CD4-positive, alpha-beta T cell (primary cell): ENCODE results near the gene UBR3. TPM values are rescaled to one million over a fixed set of nuclear protein-coding genes. Genes with fewer than 3 reads are reported as not detected.

ENCODE experiments used
- ATAC-seq: fragments of 200-7000 bp; cut with Tn5 transposase; one replicate; pipeline ENCODE4 v1.10.0; 2022; ENCODE audit warnings: mild to moderate bottlenecking; ENCODE audit not compliant: poor library complexity
- CTCF ChIA-PET: fragments of 350-600 bp; sonication (Branson Sonifier 250); formaldehyde crosslinking; loops from one replicate; lab custom pipeline; 2021; ENCODE audit warnings: antibody characterized with exemption, inconsistent platforms; lab: Charles Lee
- POLR2A ChIA-PET: fragments of 350-600 bp; sonication (Branson Sonifier 250); formaldehyde crosslinking; loops from one replicate; lab custom pipeline; 2021; ENCODE audit warnings: antibody characterized with exemption, inconsistent platforms; lab: Charles Lee
- DNase-seq, 14 experiments: peaks; one replicate each; pipeline ENCODE4 v3.0.0-alpha.2; 2013 to 2020; ENCODE audit warnings: mixed read lengths in 2 of 14
- H3K27ac ChIP-seq, 2 donors: one replicate each; pipeline versions ENCODE4 v1.5.1 to v1.7.0; 2013; ENCODE audit warnings: low read length in 2 of 2, low read depth in 1 of 2, mild to moderate bottlenecking in 1 of 2
- H3K27me3 ChIP-seq, 2 experiments: 1 replicate in 1 of 2; 2 replicates in 1 of 2; pipeline versions ENCODE4 v1.6.1 to v1.7.0; 2013; ENCODE audit warnings: low read length in 2 of 2, control low read depth in 1 of 2, mild to moderate bottlenecking in 1 of 2, moderate library complexity in 1 of 2; ENCODE audit not compliant: insufficient read depth in 2 of 2, control insufficient read depth in 1 of 2
- H3K36me3 ChIP-seq: one replicate; pipeline ENCODE4 v1.6.1; 2013; ENCODE audit warnings: low read length, control low read depth; ENCODE audit not compliant: insufficient read depth
- H3K4me1 ChIP-seq: one replicate; pipeline ENCODE4 v1.6.1; 2013; ENCODE audit warnings: low read length, control low read depth; ENCODE audit not compliant: insufficient read depth
- H3K4me3 ChIP-seq: one replicate; pipeline ENCODE4 v1.5.1; 2013; ENCODE audit warnings: mild to moderate bottlenecking, low read length, moderate library complexity
- H3K9me3 ChIP-seq, 2 experiments: 1 replicate in 1 of 2; 2 replicates in 1 of 2; pipeline versions ENCODE4 v1.6.1 to v1.7.0; 2013; ENCODE audit warnings: low read length in 2 of 2, mild to moderate bottlenecking in 2 of 2, control low read depth in 1 of 2, moderate library complexity in 1 of 2; ENCODE audit not compliant: control insufficient read depth in 1 of 2, insufficient read depth in 1 of 2
- H3K27ac Mint-ChIP-seq: one replicate; pipeline ENCODE4 v1.8.0; 2020; ENCODE audit warnings: mixed read lengths
- H3K27me3 Mint-ChIP-seq: one replicate; pipeline ENCODE4 v1.8.0; 2021; ENCODE audit warnings: mixed read lengths
- H3K36me3 Mint-ChIP-seq: one replicate; pipeline ENCODE4 v1.8.0; 2021; ENCODE audit warnings: low read depth, mixed read lengths
- H3K4me1 Mint-ChIP-seq: one replicate; pipeline ENCODE4 v1.8.0; 2021; ENCODE audit warnings: low read depth, mixed read lengths
- H3K4me3 Mint-ChIP-seq: one replicate; pipeline ENCODE4 v1.8.0; 2020; ENCODE audit warnings: mild to moderate bottlenecking, mixed read lengths
- H3K9me3 Mint-ChIP-seq: one replicate; pipeline ENCODE4 v1.8.0; 2020; ENCODE audit warnings: mixed read lengths
- intact Hi-C, 2 experiments: fragments of 100-400 bp; cut with DNase I in 1 of 2; cut with micrococcal nuclease in 1 of 2; formaldehyde crosslinking; loops; one replicate each; pipeline versions ENCODE4 v1.15.1 to v1.9.0; 2023 to 2025; cut with DNase I, micrococcal nuclease
- total RNA-seq, 174 experiments: library from RNA in 2 of 174; stranded (reverse) in 2 of 174; gene quantifications; one replicate each; pipeline ENCODE4 v1.2.3 and lab custom pipeline; 2021 to 2026
- TF ChIP-seq, protein P1 (sequence below): fragments of 200-600 bp; IDR thresholded peaks from one replicate; pipeline ENCODE4 v1.8.0; 2022; ENCODE audit warnings: antibody characterized with exemption, mild to moderate bottlenecking

The UBR3 gene
- total RNA-seq, 2 experiments from 2014 or later: 32.1 to 35.2 TPM

DNA sequence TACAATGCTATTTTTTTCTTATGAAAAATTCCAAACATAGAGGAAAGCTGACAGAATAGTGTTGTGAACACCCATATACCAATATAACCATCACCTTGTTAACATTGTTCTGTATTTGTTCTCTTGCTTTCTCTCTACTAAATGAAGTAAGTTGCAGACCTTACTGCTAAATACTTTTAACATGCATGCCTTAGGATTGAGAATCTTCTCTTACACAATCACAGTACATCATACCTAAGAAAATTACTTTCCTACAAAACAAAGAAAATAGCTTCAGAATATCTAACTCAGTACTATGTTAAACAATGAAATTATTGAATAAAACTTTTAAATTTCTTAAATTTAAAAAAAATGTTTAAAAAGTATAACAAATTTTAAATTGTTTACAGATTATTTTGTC lies 136.5 kb downstream of the UBR3 start:
- no peak overlapping the region for H3K27ac ChIP-seq
- no peaks in the 10 kb centered on the region for H3K27me3 ChIP-seq
- TF ChIP-seq, protein P1, sequence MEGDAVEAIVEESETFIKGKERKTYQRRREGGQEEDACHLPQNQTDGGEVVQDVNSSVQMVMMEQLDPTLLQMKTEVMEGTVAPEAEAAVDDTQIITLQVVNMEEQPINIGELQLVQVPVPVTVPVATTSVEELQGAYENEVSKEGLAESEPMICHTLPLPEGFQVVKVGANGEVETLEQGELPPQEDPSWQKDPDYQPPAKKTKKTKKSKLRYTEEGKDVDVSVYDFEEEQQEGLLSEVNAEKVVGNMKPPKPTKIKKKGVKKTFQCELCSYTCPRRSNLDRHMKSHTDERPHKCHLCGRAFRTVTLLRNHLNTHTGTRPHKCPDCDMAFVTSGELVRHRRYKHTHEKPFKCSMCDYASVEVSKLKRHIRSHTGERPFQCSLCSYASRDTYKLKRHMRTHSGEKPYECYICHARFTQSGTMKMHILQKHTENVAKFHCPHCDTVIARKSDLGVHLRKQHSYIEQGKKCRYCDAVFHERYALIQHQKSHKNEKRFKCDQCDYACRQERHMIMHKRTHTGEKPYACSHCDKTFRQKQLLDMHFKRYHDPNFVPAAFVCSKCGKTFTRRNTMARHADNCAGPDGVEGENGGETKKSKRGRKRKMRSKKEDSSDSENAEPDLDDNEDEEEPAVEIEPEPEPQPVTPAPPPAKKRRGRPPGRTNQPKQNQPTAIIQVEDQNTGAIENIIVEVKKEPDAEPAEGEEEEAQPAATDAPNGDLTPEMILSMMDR: no peak
- H3K4me1 ChIP-seq: no peaks in the 10 kb centered on the region
- peaks cover 33% of the 10 kb centered on the region for H3K36me3 ChIP-seq
- H3K4me3 Mint-ChIP-seq: no peak overlapping the region
- DNase-seq (no peak), ATAC-seq (no peak)
- H3K36me3 Mint-ChIP-seq: peaks cover 86% of the 10 kb centered on the region
- H3K27me3 Mint-ChIP-seq: no peaks in the 10 kb centered on the region
- peaks cover 5% of the 10 kb centered on the region for H3K4me1 Mint-ChIP-seq
- no peaks in the 10 kb centered on the region for H3K9me3 Mint-ChIP-seq
- no peak overlapping the region for H3K27ac Mint-ChIP-seq
- intact Hi-C loops: no loop called here
- CTCF ChIA-PET: no interaction called here
- no peaks in the 10 kb centered on the region for H3K9me3 ChIP-seq
- POLR2A ChIA-PET: no interaction called here
- H3K4me3 ChIP-seq: no peak overlapping the region

DNA sequence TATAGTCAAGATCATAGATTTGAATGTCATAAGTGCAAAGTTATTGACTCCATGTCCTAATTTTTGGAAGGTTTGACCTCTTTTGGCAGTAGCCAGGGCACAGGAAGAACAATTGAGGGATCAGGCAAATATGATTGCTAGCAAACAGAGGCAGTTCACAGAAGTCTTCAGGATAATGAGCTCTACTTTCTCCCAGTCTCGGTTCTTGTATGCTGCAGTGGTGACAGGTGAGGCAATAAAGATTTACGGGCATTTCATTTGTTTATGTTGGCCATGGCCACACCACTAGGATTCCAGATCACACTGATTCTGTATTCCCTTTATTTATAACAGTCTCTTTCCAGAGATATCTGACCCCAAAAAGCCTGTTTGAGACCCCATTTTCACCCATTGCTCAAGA lies 137.5 kb downstream of the UBR3 start:
- ChIA-PET POLR2A (no interaction called here), CTCF (no interaction called here)
- H3K4me1 ChIP-seq: no peaks in the 10 kb centered on the region
- peaks cover 86% of the 10 kb centered on the region for H3K36me3 Mint-ChIP-seq
- H3K27me3 ChIP-seq: no peaks in the 10 kb centered on the region
- no peak overlapping the region for H3K4me3 ChIP-seq
- H3K4me1 Mint-ChIP-seq: peaks cover 5% of the 10 kb centered on the region
- TF ChIP-seq, protein P1: no peak
- no peaks in the 10 kb centered on the region for H3K27me3 Mint-ChIP-seq
- H3K36me3 ChIP-seq: peaks cover 31% of the 10 kb centered on the region
- no peaks in the 10 kb centered on the region for H3K9me3 Mint-ChIP-seq
- no peak overlapping the region for H3K27ac Mint-ChIP-seq
- intact Hi-C loops: no loop called here
- no peak overlapping the region for H3K4me3 Mint-ChIP-seq
- H3K27ac ChIP-seq: no peak overlapping the region
- peaks cover 0 to 3% of the 10 kb centered on the region in 2 experiments for H3K9me3 ChIP-seq
- DNase-seq: no peak
- no peak for ATAC-seq

DNA sequence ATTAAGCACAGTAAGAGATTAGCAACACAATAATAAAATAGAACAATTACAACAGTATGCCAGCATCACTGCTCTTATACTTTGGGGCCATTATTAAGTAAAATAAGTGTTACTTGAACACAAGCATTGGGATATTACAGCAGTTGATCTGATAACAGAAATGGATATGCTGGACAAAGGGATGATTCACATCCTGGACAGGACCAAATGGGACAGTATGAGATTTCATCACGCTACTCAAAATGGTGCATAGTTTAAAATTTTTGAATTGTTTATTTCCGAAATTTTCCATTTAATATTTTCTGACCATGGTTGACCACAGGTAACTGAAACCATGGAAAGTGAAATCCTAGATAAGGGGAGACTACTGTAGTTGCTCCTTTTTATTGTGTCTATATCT lies 138.2 kb downstream of the UBR3 start:
- no peak overlapping the region for H3K27ac ChIP-seq
- no peaks in the 10 kb centered on the region for H3K27me3 ChIP-seq
- Mint-ChIP-seq H3K27me3 (no peaks in the 10 kb centered on the region), H3K4me3 (no peak overlapping the region), H3K4me1 (peaks cover 5% of the 10 kb centered on the region), H3K36me3 (peaks cover 84% of the 10 kb centered on the region), H3K9me3 (no peaks in the 10 kb centered on the region), H3K27ac (no peak overlapping the region)
- TF ChIP-seq, protein P1: no peak
- CTCF ChIA-PET: no interaction called here
- H3K36me3 ChIP-seq: peaks cover 32% of the 10 kb centered on the region
- intact Hi-C loops: no loop called here
- no peak for DNase-seq
- H3K4me1 ChIP-seq: no peaks in the 10 kb centered on the region
- no peak for ATAC-seq
- H3K9me3 ChIP-seq: peaks cover 0 to 3% of the 10 kb centered on the region in 2 experiments
- POLR2A ChIA-PET: no interaction called here
- H3K4me3 ChIP-seq: no peak overlapping the region
